NCI-H1694 (cell line): ENCODE results near the gene TRIM54.

ENCODE experiments used
- DNase-seq: peaks from one replicate; lab custom pipeline; 2025; lab: John Stamatoyannopoulos, UW

Gene TRIM54, protein sequence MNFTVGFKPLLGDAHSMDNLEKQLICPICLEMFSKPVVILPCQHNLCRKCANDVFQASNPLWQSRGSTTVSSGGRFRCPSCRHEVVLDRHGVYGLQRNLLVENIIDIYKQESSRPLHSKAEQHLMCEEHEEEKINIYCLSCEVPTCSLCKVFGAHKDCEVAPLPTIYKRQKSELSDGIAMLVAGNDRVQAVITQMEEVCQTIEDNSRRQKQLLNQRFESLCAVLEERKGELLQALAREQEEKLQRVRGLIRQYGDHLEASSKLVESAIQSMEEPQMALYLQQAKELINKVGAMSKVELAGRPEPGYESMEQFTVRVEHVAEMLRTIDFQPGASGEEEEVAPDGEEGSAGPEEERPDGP

DNA sequence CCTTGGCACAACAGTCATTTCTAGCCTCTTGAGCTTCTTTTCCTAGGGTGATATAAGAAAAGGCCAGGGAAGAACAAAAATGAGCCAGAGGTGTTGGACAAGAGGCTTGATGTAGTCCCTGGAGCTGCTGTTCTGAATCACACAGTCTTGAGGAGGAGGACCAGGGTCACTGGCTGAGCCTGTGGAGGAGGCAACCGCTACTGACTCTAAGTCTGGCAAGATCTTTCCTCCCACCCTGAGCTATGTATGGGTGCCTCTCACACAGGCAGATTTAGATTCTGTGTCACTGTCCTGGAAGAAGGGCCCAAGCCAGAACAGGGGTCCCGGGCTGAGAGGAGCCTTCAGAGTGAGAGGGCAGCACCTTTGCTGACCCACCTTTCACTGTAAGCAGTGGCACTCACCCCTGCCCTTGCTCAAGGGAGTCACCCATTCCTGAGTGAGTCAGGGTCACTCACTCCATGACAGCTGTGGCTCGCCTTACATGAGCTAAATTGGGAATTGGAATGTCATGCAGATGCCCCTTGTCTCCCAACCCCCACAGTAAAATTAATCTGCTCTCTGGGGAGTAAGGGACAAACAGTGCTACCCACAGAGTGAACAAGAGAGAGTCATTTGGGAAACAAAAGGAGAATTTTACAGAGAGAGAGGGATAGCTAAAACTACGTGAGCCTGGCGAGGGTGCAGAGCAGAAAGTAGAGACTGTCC, at the start of gene TRIM54:
Gene TRIM54, plus strand, starts transcription at position 575 of the 705 bp plus-strand sequence. CDS start 303 bp downstream, outside the sequence.
- no peak for DNase-seq

DNA sequence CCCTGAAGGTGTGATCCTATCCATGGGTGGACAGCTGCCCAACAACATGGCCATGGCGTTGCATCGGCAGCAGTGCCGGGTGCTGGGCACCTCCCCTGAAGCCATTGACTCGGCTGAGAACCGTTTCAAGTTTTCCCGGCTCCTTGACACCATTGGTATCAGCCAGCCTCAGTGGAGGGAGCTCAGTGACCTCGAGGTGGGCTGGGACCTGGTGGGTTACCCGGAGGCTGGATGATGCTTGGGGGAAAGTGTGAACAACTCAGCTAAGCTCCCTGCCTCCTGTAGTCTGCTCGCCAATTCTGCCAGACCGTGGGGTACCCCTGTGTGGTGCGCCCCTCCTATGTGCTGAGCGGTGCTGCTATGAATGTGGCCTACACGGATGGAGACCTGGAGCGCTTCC, 48.9 kb upstream of the TRIM54 start:
- DNase-seq = no peak

DNA sequence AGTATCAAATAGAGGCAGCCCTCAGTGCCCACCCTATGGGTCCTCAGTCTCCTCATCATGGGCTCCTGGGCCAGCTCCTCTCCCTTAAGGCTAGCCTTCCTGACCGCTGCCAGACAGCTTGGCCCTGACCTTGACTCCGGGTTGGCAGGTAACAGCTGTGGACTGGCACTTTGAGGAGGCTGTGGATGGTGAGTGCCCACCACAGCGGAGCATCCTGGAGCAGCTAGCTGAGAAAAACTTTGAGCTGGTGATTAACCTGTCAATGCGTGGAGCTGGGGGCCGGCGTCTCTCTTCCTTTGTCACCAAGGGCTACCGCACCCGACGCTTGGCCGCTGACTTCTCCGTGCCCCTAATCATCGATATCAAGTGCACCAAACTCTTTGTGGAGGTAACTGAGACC, 46.1 kb upstream of the TRIM54 start:
- no peak for DNase-seq

DNA sequence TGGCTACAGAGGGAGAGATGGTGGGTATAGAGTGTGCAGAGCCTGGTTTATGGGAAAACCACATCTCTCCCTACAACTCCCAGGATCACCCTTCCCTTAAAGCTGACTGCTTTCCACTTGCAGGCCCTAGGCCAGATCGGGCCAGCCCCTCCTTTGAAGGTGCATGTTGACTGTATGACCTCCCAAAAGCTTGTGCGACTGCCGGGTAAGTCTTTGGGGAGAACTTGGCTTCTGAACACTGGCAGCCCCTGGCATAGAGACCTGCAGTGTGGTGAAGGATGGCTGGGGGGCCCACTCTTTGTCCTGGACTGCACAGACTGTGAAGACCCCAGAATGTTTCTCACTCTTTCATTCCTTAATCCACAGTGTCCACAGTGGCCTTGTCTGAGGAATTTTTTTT, 45.6 kb upstream of the TRIM54 start:
- DNase-seq = no peak

DNA sequence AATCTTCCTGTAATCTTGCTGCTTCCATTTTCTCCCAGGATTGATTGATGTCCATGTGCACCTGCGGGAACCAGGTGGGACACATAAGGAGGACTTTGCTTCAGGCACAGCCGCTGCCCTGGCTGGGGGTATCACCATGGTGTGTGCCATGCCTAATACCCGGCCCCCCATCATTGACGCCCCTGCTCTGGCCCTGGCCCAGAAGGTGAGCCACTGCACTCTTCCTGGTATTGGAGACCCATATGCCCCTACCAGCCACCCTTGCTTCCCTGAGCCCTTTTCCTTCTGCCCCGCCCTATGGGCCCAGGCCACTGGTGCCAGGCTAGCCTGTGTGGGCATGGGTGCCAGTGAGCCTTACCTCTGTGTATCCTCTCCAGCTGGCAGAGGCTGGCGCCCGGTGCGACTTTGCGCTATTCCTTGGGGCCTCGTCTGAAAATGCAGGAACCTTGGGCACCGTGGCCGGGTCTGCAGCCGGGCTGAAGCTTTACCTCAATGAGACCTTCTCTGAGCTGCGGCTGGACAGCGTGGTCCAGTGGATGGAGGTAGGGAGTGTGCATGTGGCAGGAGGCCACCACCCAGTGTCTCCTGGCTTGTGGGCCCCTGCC, 44.8 kb upstream of the TRIM54 start:
- DNase-seq = no peak

DNA sequence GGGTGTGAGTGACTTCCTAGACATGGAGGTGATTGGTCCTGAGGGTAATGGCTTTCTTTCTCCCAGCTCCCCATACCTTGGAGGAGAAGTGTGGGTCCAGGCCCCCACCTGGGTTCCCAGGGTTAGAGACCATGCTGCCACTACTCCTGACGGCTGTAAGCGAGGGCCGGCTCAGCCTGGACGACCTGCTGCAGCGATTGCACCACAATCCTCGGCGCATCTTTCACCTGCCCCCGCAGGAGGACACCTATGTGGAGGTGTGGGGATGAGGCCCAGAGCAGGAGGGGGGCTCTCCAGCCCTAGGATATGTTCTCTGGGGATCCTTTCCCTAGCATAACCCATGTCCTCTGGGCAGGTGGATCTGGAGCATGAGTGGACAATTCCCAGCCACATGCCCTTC, 43.3 kb upstream of the TRIM54 start:
- DNase-seq = no peak

DNA sequence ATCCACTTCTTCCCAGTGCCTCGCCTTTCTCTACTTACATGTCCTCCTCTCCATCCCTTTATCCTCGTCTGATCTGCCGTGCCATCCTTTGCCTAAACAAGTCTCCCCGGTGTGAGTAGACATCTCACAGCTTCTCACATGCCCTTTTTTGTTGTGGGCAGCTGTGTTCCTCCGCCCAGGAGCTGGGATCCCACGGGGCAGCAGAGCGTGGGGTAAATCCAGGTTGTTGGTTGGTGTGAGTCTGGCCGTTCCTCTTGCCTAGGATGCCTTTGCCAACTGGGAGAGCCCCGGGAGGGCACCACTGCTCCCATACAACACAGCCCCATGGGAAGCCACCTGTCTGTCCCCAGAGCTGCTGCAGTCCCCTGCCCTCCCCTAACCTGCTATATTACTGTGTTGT, 41.8 kb upstream of the TRIM54 start:
- no peak for DNase-seq

DNA sequence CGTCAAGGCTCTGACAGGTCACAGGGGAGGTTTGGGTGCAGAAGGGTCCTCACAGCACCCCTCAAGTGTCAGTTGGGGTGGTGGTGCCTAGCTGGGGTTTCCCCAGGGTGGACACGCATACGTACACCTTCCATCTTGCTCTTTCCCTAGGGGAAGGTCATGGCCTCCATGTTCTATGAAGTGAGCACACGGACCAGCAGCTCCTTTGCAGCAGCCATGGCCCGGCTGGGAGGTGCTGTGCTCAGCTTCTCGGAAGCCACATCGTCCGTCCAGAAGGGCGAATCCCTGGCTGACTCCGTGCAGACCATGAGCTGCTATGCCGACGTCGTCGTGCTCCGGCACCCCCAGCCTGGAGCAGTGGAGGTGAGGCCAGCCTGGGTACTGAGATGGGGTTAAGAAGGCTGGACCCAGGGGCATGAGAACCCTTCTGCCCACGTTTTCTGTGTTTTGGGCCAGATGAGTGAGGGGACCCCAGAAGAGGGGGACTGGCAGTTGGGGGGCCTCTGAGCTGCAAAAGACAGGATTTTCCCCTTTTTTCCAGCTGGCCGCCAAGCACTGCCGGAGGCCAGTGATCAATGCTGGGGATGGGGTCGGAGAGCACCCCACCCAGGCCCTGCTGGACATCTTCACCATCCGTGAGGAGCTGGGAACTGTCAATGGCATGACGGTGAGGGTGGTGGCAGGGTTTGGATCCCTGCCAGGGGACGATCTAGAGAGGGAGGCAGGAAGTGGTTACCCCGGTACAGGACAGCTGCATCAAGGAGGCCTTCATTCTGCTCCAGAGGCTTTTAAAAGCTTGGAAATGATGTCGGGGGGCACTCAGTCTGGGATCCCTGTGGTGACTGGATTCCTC, 40.2 kb upstream of the TRIM54 start:
- DNase-seq = no peak

DNA sequence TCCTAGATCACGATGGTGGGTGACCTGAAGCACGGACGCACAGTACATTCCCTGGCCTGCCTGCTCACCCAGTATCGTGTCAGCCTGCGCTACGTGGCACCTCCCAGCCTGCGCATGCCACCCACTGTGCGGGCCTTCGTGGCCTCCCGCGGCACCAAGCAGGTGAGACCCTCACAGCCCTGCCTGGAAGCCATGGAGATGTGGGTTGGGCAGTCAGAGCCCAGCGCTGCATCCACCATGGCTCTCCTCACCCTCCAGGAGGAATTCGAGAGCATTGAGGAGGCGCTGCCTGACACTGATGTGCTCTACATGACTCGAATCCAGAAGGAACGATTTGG, 39.6 kb upstream of the TRIM54 start:
- DNase-seq = no peak

DNA sequence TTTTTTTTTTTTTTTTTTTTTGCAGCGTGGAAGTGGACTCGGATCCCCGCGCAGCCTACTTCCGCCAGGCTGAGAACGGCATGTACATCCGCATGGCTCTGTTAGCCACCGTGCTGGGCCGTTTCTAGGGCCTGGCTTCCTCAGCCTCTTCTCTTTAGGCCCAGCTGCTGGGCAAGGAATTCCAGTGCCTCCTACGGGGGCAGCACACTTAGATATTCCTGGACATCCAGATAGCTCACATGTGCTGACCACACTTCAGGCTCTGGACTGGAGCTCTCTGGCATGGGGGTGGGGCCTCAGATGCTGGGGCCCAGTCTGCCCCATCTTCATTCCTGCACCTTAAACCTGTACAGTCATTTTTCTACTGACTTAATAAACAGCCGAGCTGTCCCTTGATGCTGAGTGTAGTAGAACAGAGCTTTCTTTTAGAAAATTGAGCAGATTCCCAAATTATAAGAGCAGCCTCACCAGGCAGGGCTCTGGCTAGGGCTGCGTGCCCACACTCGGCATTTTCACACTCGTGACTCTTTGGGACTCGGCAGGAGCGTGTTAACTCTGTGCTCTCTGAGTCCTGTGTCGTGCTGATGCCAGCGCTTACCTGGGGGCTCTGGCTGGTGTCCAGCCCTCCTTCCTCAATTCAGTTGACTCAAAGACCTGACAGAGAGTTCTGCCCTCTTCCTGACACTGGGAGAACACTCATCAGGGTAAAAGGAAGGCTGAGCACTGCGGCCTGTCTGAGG, 38.7 kb upstream of the TRIM54 start:
- no peak for DNase-seq

DNA sequence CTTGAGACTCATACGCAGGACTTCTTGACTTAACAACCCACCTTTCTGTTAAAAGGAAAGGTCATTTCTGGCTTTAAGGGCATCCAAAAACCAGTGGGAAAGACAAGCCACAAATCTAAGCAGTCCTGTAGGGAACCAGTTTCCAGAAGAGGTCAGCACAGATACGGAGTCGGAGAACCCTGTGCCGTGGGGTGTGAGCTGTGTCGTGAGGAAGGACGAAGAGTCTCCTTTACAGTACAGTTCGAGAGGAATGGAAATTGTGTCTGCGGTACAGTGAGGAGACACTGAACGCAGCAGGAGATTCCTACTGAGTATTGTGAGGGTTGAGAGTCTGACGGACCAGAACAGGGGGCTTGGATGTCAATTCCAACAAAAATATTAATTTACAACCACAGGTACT, 37.1 kb upstream of the TRIM54 start:
- DNase-seq = no peak

DNA sequence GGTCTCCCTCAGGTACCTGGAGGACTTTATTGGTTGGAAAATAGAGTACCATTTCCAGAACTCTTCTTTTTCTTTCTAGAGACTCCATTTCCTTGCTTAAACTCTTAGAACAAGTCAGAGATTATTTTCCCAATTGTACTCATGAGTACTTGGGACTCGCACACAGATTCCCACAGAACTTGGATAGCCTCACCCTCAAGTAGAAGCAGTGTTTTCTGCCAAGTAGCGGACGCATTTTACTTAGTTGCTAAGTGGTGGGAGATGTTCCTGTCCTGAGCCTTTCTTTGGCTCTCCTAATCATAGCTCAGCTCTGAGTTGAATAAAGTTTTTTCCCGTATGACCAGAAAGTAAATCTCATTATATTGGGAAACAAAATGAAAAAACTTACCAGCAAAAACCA, 36.6 kb upstream of the TRIM54 start:
- DNase-seq = no peak

DNA sequence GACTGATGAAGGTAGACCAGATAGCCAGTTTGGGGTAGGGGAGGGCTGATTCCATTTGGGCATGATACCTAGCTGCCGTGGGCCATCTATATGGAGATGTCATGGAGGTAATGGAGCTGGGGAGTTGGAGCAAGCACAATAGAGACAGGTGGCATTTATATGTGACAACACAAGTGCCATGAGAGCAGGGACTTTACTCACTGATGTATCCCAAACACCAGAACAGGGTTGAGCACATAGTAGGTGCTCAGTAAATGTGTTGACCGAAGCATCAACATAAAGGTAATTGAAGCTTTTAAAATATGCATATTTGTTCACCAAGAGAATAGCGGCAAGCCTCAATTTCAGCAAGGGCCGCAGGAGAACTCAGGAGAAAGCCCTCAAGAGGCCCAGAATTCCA, 34.3 kb upstream of the TRIM54 start:
- DNase-seq = no peak

DNA sequence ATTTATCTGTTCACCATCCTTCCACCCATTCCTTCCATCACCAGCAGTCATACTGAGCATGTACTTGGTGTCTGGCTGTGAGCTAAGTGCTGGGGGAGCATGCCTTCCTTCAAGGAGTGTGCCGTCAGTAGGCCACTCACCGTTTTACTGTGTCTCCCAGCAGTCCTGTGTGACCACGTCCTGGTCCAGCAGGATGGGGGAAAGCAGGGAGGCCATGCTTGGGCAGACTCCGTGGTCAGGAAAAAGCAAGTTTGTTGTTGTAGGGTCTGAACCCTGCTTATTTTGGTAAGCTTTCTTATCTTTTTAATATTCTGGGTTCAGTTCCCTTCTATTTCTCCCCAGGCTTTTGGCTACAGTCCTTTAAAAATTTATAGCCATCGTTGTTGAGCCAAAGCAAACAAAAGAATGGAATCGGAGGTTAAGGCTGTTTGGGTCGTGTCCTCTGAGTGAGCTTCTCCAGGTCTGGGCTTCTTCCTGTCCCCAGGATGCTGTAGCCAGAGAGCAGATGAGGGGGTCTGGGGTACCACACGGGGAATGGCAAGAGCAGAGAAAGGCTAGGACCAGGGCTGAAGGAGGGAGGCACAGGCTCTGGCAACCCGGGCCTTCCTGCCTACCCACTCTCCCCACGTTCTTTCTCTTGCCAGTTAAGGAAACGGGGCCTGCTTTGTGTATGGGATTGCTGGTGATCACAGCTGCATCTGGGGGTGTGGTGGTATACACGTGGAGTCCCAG, 32.9 kb upstream of the TRIM54 start:
- no peak for DNase-seq

DNA sequence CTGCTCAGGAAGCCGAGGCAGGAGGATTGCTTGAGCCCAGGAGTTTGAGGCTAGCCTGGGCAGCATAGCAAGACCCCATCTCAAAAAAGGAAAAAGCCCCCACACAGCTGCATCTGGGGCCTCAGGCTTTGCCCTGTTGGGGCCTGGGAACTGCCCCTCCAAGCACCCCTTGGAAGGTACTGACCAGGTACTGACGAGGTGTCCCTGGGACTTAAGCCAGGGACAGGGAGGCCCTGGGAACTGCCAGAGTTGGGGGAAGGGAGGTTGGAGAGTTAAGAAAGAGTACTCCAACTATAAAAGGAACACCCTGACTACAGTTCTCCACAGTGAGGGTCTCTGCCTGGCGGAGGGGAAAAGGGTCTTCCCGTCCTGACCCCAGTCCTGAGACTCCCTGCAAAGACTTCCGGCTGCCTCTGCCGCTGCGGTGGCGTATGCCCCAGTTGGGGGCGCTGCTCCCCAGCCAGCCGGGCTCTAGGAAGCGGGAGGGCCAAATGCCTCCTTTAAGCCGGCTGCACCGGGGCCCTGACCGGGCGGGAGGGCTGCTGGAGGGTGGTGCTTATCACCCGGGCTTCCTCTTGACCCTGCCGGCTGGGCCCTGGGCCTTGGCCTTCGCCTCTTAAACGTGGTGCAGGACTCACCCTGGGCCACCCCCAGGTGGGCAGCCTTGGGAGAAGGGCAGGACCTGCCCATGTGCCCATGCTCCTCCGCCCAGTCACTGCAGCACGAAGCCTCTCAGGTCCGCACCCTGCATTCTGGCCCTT, 32.2 kb upstream of the TRIM54 start:
- DNase-seq = peak; percentile 65

DNA sequence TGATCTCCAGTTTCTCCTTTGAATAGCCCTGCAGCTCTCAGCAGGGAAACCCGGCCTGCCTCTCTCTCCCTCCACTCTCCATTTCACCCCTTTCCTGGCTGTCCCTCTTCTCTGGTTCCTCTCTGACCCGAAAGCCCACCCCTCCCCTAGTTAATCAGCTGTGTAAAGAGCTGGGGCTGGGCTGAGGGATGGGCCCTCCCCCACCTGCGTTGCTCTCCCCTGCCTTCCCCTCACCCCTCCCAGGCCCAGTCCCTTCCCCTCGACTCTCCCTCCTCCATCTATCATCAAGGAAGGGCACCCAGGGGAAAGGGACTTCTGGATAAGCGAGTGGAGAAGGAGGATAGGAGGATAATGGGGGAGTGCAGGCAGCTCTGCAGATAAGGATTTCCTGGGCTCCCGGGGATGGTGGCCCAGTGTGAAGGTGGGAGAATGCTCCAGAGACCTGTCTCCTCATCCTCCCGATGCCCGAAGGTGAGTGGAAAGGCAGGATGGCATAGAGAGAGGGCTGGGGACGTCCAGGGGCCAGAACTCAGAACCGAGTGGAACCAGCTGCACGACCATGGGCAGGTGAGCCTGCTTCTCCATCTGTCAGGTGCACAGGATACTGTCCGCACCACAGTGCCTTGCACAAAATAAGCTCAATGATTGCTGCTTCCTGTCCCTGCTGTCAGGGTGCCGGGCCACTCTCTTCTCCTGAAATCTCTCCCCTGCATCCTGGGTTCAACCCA, 31.4 kb upstream of the TRIM54 start:
- no peak for DNase-seq

DNA sequence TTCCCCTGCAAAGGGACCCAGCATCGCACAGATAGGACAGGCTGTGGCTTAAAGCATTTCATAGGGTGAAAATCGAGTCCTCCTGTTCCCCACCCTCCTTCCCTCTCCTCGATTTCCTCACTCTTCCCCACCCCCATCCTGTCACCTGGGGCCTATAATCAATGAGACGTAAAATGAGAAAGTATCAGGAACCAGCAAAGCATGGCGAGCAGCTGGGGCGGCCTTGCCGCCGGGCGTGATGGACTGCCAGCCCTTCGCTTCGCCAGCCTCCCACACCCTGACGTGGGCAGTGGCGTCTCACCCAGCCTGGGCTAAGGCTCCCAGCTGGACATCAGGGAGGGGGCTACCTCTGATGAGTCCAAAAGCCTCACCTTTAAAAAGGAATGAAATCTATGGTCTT, 30.5 kb upstream of the TRIM54 start:
- DNase-seq = no peak

DNA sequence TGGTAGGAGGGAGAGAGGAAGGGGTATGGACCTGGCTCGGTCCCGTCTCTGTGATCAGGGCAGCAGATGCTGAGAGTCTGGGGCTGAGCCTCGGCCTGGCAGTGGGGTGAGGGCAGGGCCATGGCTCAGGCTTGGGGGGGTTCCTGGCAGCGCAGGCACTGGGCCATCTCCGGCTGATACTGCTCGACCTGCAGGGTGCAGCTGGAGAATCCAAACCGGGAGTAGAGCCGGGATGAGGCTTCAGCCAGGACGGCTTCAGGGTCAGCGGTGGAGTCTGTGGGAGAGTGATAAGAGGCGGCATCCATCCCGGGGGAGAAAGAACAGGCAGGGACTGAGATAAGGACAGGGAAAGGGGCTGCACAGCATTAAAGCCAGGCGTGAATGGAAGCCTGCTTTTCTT, 27.0 kb upstream of the TRIM54 start:
- no peak for DNase-seq

DNA sequence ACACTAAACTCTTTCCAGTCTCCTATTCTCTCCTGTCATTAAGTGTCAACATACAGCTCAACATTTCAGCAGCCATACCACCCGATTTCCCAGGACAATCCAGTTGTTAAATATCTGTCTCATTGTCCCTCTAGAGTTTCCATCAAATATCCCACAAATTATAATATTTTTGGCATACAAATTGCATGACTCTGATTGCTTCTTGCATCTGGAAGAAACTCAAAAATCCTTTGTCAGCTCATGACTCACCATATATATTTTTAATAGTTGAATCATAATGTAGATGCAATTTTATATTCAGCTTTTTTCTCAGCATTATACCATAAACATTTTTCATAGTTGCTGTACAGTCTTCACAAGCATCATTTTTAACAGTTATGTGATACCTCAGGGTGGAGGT, 26.6 kb upstream of the TRIM54 start:
- no peak for DNase-seq
